Stimulated activated CD4-positive, alpha-beta T cell treated with anti-CD3 and anti-CD28 coated beads, Interleukin-2, amount 100 ng/mL, for 4 hours (primary cell): ENCODE results near the gene SH3BP2.

Source experiments
- DNase-seq: peaks from one replicate; pipeline ENCODE4 v3.0.0-alpha.2; 2020; ENCODE audit warnings: low read depth

Gene SH3BP2

GRCh38 chr4:2792711-2793585 is at the start of gene SH3BP2:
TSS of gene SH3BP2 (plus strand) at chr4:2793085. CDS start at chr4:2820618, 27,533 bp downstream.
- DNase-seq, result no peak

GRCh38 chr4:2743518-2744445 is 49.1 kb upstream of the SH3BP2 start:
- no peak for DNase-seq

- no peak for DNase-seq
These were observed 48.2 kb upstream of the SH3BP2 start for GRCh38 chr4:2744576-2745270.

- DNase-seq, result no peak
These were observed 47.4 kb upstream of the SH3BP2 start for GRCh38 chr4:2745516-2745915.

- DNase-seq, result peak; percentile 87
These were observed 46.7 kb upstream of the SH3BP2 start for GRCh38 chr4:2745981-2746806.

- DNase-seq, result no peak
These were observed 45.8 kb upstream of the SH3BP2 start for GRCh38 chr4:2746891-2747695.

- DNase-seq, result no peak
These were observed 41.9 kb upstream of the SH3BP2 start for GRCh38 chr4:2750719-2751605.

- no peak for DNase-seq
These were observed 39.4 kb upstream of the SH3BP2 start for GRCh38 chr4:2753436-2753835.

GRCh38 chr4:2754848-2755819 is 37.8 kb upstream of the SH3BP2 start:
- DNase-seq, result no peak

GRCh38 chr4:2755821-2756690 is 36.8 kb upstream of the SH3BP2 start, which contains the start of gene TNIP2:
TSS of gene TNIP2 (minus strand) at chr4:2756336. CDS start at chr4:2756289, 47 bp downstream.
- DNase-seq, result peak; percentile 62

GRCh38 chr4:2756691-2757350 is 36.1 kb upstream of the SH3BP2 start:
- DNase-seq, result no peak

- no peak for DNase-seq
These were observed 35.5 kb upstream of the SH3BP2 start for GRCh38 chr4:2757426-2757825.

- DNase-seq, result no peak
These were observed 31.6 kb upstream of the SH3BP2 start for GRCh38 chr4:2761035-2761923.

- DNase-seq, result no peak
These were observed 30.8 kb upstream of the SH3BP2 start for GRCh38 chr4:2762048-2762447.
